DLD1 (cell line): Measurements from ENCODE around the gene TEX264.

Experiments
- in situ Hi-C: cut with HindIII; loops from 2 replicates; pipeline ENCODE4 v1.10.0; 2017; ENCODE audit warnings: low sequenced_read_pairs

The TEX264 gene

DNA sequence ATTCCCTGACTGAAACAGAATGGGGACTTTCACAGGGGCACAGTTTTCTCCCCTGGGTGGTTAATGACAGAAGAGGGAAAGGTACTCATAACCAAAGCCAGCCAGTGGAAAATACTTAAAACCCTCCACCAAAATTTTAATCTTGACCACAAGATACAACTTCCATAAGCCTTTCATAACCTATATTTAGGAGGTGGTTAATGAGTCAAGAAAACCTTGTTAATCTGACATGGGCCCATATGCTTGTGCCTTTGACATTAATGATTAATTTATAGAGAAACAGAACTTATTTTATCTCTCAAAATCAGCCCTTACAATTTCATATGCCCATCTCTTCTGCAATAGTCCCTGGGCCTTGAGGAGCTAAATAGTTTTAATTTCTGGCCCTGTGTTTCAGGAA is 76.8 kb downstream of the TEX264 start:
- in situ Hi-C loops = no loop called here

DNA sequence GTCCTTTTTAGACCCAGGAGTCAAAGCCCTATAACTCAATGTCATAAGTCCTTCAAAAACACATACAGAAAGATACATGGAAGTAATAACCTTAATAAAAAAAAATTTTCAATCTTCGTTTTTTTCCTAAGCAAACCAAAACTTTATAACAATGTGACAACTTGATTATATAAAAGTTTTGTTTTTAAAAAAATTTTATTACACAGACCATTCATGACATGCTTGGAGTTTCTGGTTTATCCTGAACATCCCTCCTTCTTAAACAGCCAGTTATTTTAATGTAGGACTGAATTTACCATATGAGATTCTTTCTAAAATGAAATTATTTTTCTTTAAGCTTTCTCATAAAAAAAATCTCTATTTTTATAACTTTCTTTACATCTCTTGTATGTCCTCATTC is 77.3 kb downstream of the TEX264 start:
- in situ Hi-C loops = no loop called here

DNA sequence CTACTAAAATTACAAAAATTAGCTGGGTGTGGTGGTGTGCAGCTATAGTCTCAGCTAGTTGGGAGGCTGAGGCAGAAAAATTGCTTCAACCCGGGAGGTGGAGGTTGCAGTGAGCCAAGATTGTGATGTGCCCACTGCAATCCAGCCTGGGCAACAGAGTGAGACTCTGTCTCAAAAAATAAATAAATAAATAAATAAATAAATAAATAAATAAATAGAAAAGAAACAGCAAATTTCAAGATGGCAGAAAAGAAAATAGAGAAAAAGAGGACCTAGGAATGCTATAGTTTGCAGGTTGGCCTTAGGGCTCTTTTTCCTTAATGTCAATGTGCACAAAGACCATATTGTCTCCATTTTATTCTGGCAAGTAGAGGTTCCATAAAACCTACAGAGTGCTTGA is 79.8 kb downstream of the TEX264 start:
- in situ Hi-C loops = no loop called here

DNA sequence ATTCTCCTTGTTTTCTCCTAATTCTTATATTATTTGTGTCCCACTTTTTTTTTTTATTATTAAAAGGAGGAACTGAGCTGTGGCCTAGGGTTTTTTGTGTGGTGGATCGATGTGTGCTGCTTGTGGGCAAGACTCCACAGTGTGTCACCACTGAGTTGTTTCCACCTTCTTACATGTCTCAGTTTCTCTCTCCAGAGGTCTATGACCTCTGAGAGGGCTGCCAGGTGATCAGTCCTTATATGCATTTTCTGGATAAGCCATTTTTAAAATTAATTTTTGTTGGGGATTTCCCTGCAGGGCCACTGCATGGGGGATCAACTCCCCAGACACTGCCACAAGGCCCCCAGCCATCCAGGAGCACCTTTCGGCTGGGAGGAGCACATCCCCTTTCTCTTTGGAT is 80.2 kb downstream of the TEX264 start:
- in situ Hi-C loops = no loop called here
